BJ (cell line): Measurements from ENCODE around the gene RNPEP. TPM values are rescaled to one million over a fixed set of nuclear protein-coding genes. Genes with fewer than 3 reads are reported as not detected.
"Not testable (repeated sequence)": the region's sequence is repeated elsewhere in the genome, so short reads cannot be mapped to it uniquely, and the experiment has no call there.

Source experiments
- CTCF ChIA-PET: fragments of 350-600 bp; formaldehyde crosslinking; extraction: SDS; loops from one replicate; lab custom pipeline; 2021; ENCODE audit warnings: antibody characterized with exemption, inconsistent platforms; lab: Yijun Ruan, JAX
- POLR2A ChIA-PET: fragments of 300-600 bp; sonication (Branson Sonifier 250); formaldehyde crosslinking; extraction: SDS; loops from one replicate; lab custom pipeline; 2021; ENCODE audit warnings: antibody characterized with exemption; lab: Charles Lee
- DNase-seq: peaks from one replicate; pipeline ENCODE4 v3.0.0-alpha.2; 2011; ENCODE audit warnings: low read depth
- H3K27me3 ChIP-seq: 2 replicates; pipeline ENCODE4 v1.6.0; 2011; ENCODE audit warnings: low read length; ENCODE audit not compliant: control insufficient read depth, insufficient read depth
- H3K36me3 ChIP-seq: 2 replicates; pipeline ENCODE4 v1.5.1; 2011; ENCODE audit warnings: low read length; ENCODE audit not compliant: control insufficient read depth, insufficient read depth
- H3K4me3 ChIP-seq: 2 replicates; pipeline ENCODE4 v1.5.1; 2011; ENCODE audit warnings: low read depth, mild to moderate bottlenecking, control low read depth, low read length
- polyA plus RNA-seq: library from polyadenylated mRNA; depleted of rRNA; stranded (reverse); fragments of >200 nt; gene quantifications from 2 replicates; pipeline ENCODE4 v1.2.3, GENCODE V29; 2011
- TF ChIP-seq, protein P1 (sequence below): IDR thresholded peaks from 2 replicates; pipeline ENCODE4 v1.5.1; 2011; ENCODE audit warnings: low read depth, mild to moderate bottlenecking, control low read depth, inconsistent platforms, low read length, moderate library complexity; ENCODE audit not compliant: insufficient read depth

The RNPEP gene
- polyA plus RNA-seq, 1 experiment, result 51.5 TPM

DNA sequence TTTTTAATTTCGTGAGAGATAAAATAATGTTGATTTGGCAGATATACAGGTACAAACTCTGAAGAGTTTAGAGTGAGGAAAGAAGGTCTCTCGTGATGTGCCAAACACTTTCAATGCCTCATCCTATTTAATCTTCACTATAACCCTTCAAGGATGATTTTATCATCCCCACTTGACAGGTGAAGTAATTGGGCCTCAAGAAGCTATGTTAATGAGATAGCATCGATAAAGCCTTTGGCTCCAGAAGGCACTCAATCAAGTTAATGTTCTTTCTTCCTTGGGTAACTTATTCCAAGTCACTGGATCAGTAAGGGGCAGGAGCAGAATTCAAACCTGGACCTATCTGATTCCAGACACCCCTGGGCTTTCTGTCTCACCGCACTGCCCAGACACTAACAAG lies 43.3 kb upstream of the RNPEP start:
- POLR2A ChIA-PET, result no interaction called here
- TF ChIP-seq, protein P1, sequence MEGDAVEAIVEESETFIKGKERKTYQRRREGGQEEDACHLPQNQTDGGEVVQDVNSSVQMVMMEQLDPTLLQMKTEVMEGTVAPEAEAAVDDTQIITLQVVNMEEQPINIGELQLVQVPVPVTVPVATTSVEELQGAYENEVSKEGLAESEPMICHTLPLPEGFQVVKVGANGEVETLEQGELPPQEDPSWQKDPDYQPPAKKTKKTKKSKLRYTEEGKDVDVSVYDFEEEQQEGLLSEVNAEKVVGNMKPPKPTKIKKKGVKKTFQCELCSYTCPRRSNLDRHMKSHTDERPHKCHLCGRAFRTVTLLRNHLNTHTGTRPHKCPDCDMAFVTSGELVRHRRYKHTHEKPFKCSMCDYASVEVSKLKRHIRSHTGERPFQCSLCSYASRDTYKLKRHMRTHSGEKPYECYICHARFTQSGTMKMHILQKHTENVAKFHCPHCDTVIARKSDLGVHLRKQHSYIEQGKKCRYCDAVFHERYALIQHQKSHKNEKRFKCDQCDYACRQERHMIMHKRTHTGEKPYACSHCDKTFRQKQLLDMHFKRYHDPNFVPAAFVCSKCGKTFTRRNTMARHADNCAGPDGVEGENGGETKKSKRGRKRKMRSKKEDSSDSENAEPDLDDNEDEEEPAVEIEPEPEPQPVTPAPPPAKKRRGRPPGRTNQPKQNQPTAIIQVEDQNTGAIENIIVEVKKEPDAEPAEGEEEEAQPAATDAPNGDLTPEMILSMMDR, result no peak
- Histone ChIP-seq H3K4me3 (no peak overlapping the region), H3K27me3 (no peaks in the 10 kb centered on the region), H3K36me3 (no peaks in the 10 kb centered on the region)
- DNase-seq, result no peak
- CTCF ChIA-PET, result interaction anchor here (1.2 to 2.6 kb wide), 2 partner anchors 32 to 43 kb away, joined by 3 to 11 read pairs; no protein-coding TSS in a partner anchor

DNA sequence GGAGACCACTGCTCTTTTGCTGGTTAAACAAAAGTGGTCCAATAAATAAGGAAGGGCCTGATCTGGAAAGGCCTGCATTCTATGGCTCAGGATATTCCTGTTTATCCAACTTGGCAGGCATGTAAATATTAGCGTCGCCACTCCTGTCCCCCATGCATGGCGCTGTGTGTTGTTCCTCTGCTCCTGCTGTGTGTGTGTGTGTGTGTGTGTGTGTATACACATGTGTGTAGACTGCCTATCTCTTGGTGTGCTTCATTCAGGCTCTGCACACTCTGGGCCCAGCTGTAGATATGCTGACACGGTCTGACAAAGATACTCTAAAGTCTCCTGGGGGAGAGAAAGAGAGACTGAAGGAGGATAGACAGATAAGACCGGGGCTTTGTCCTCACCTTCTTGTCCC lies 42.9 kb upstream of the RNPEP start:
- Histone ChIP-seq H3K4me3 (no peak overlapping the region), H3K27me3 (no peaks in the 10 kb centered on the region), H3K36me3 (no peaks in the 10 kb centered on the region)
- no peak for DNase-seq
- TF ChIP-seq, protein P1, result no peak
- CTCF ChIA-PET, result interaction anchor here (2.6 kb wide), 1 partner anchor 44 kb away, joined by 11 read pairs; no protein-coding TSS in a partner anchor
- POLR2A ChIA-PET, result no interaction called here

DNA sequence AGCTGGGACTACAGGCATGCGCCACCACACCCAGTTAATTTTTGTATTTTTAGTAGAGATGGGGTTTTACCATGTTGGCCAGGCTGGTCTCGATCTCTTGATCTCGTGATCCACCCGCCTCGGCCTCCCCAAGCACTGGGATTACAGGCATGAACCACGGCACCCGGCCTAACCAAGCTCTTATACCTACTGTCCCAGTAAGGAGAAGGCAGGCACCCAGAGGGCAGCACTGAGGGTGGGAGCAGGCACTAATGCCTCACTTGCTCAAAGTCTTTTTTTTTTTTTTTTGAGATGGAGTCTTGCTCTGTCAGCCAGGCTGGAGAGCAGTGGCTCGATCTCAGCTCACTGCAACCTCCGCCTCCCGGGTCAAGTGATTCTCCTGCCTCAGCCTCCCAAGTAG lies 42.1 kb upstream of the RNPEP start:
- H3K36me3 ChIP-seq, H3K27me3 ChIP-seq, POLR2A ChIA-PET, H3K4me3 ChIP-seq, DNase-seq: not testable (repeated sequence)
- CTCF ChIA-PET, result interaction anchor here (0.6 to 1.8 kb wide), 3 partner anchors 12 to 66 kb away, joined by 4 to 5 read pairs (median 5); no protein-coding TSS in a partner anchor

DNA sequence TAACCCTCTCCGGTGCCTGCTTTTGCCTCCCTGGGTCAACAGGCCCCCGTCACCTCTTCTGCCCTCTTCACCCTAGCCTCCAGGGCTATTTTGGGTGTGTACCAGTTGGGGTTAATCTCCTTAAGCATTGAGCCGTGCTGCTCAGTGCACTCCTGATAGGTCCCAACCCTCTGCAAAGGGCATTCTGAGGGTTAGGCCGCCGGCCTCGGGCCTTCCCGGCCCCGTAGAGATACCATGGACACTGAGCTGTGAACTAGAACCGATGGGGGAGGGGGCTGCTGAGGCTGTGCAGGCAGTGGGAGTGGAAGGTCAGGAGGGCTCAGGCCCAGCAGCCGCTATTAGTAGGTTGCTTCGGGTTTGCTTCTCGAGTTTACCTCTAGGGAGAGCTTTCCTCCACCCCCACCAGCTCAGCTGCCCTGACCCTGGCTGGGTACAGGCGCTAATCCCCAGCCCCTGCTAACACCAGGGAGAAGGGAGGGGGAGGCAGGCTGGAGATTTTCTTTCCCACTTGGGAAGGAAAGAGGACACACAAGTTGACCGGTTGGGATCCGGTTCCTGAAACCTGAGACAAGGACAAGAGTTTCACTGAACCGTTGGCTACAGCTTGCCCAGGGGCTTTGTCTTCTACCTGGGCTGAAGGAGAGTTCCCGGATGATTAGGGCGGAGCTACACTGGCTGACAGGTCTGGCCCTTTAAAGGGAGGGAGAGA lies 40.9 kb upstream of the RNPEP start:
- H3K27me3 ChIP-seq, result no peaks in the 10 kb centered on the region
- H3K36me3 ChIP-seq, result no peaks in the 10 kb centered on the region
- no peak for DNase-seq
- ChIA-PET POLR2A (interaction anchor here (1.0 kb wide), 1 partner anchor 24 kb away, joined by 3 read pairs; no protein-coding TSS in a partner anchor), CTCF (interaction anchor here (1.0 to 1.8 kb wide), 3 partner anchors 13 to 45 kb away, joined by 3 to 6 read pairs (median 4); no protein-coding TSS in a partner anchor)
- no peak overlapping the region for H3K4me3 ChIP-seq
- TF ChIP-seq, protein P1, result no peak

DNA sequence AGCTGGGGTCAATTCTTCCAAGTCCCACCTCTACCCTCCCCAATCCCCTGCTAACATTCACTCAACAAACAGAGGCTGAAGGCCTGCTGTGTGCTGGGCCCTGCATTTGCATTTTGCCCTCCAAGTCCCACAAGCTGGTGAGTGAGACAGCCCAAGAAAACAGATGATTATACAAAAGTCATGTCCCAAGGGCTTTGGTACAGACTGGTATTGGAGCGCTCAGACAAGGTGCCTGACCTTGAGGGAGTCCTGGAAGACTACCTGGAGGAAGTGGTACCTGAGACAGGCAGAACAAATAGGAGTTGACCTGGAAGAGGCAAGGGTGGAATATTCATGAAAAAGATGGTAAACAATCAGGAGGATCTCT lies 40.3 kb upstream of the RNPEP start:
- CTCF ChIA-PET, result interaction anchor here (1.0 to 1.8 kb wide), 3 partner anchors 14 to 46 kb away, joined by 3 to 6 read pairs (median 4); no protein-coding TSS in a partner anchor
- H3K27me3 ChIP-seq, result no peaks in the 10 kb centered on the region
- DNase-seq, result no peak
- no peak overlapping the region for H3K4me3 ChIP-seq
- H3K36me3 ChIP-seq, result no peaks in the 10 kb centered on the region
- TF ChIP-seq, protein P1, result no peak
- POLR2A ChIA-PET, result interaction anchor here (1.0 kb wide), 1 partner anchor 25 kb away, joined by 3 read pairs; no protein-coding TSS in a partner anchor
